GM10248 (cell line): ENCODE measurements around the gene HPX.

Source experiments
- CTCF ChIA-PET: fragments of 300-600 bp; sonication (Branson Sonifier 250); formaldehyde crosslinking; extraction: SDS; loops from one replicate; lab custom pipeline; 2021; ENCODE audit warnings: antibody characterized with exemption; lab: Yijun Ruan, JAX
- POLR2A ChIA-PET: fragments of 350-650 bp; sonication (Branson Sonifier 250); formaldehyde crosslinking; extraction: SDS; loops from one replicate; lab custom pipeline; 2020; ENCODE audit warnings: antibody characterized with exemption; lab: Yijun Ruan, JAX
- DNase-seq: peaks from one replicate; pipeline ENCODE4 v3.0.0; 2012; ENCODE audit errors: extremely low spot score
- TF ChIP-seq, protein P1 (sequence below): IDR thresholded peaks from 2 replicates; pipeline ENCODE4 v1.5.1; 2012; ENCODE audit warnings: mild to moderate bottlenecking, low read depth; ENCODE audit errors: extremely low read depth, missing control alignments, control extremely low read depth

The HPX gene

DNA sequence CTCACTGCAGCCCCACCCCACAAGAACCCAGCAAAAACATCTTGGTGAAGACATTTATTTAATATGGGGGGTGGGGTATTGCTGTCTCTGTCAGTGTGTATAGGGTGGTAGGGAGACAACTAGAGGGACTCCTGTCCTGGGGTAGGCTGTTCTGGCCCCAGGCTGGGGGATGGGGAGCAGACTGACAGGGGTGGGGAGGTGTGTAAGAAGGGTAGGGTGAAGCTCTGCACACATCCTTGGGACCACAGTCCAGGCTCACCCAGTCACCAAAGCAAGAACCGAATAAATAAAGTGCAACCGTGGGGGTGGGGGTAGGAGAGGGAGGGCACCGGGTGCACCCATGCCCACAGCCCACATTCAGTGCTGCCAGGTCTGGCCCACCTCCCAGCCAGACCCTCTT is 7.8 kb upstream of the HPX start:
- CTCF ChIA-PET = interaction anchor here (1.2 to 13.4 kb wide), 5 partner anchors 10 to 85 kb away, joined by 3 to 371 read pairs (median 6); no protein-coding TSS in a partner anchor
- POLR2A ChIA-PET = no interaction called here
- TF ChIP-seq, protein P1, sequence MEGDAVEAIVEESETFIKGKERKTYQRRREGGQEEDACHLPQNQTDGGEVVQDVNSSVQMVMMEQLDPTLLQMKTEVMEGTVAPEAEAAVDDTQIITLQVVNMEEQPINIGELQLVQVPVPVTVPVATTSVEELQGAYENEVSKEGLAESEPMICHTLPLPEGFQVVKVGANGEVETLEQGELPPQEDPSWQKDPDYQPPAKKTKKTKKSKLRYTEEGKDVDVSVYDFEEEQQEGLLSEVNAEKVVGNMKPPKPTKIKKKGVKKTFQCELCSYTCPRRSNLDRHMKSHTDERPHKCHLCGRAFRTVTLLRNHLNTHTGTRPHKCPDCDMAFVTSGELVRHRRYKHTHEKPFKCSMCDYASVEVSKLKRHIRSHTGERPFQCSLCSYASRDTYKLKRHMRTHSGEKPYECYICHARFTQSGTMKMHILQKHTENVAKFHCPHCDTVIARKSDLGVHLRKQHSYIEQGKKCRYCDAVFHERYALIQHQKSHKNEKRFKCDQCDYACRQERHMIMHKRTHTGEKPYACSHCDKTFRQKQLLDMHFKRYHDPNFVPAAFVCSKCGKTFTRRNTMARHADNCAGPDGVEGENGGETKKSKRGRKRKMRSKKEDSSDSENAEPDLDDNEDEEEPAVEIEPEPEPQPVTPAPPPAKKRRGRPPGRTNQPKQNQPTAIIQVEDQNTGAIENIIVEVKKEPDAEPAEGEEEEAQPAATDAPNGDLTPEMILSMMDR = no peak
- DNase-seq = no peak

DNA sequence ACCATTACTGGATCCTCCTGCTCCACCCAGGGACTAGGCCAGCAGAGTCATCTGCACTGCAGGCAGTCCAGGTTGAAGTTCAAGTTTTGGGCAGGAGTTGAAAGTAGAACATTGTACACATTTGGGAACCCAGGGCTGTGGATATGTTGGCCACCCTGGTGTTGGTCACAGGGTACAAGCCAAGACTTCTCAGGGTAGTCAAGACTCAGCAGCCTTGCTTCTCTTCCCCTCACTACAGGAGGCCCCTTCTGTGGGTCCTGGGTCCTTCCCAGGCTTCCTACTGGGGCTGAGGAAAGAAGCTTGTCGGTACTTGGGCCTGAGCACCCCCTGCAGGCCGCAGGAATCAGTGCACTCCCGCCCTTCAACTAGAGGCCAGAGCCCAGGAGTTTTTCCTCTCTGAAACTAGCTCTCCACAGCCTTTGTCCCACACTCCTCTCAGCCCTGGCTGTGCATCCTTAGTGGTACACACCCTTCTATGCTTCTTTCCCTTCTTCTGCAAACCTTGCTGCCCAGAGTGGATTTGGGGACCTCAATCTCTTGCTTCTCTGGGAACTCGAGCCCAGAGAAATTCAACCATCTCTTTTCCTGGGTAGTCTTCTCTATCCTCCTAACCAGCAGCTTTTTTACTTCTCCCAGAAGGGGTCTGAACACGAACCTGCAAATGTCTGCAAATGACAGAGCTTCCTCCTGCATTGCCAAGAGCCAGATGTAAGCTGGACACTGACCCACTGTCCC is 2.6 kb upstream of the HPX start:
- CTCF ChIA-PET = interaction anchor here (0.5 to 13.4 kb wide), 43 partner anchors 9 to 263 kb away, joined by 3 to 371 read pairs (median 5); partner anchors contain the start of genes APBB1, CNGA4, MRPL17 and SMPD1
- TF ChIP-seq, protein P1 = peak; percentile 88
- POLR2A ChIA-PET = no interaction called here
- peak; percentile 75 for DNase-seq

DNA sequence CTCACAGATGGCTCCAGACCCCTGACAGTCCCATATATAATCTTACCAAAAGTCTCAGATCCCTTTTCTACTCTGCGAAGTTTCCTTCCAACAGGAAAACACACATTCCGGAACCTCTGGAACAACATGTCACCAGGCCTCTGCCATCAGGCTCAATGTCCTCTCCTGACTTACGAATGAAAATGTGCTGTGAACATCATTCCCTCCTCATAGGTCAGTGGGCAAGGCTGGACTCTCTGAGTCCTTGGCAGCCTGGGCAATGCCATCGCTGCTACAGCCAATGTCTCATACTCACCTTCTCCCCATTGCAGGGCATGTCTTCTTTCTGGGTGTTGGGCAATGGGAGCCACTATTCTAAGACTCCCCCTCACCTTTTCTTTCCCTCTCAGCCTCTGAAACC is 1.7 kb upstream of the HPX start:
- TF ChIP-seq, protein P1 = no peak
- POLR2A ChIA-PET = no interaction called here
- CTCF ChIA-PET = interaction anchor here (1.1 to 13.4 kb wide), 16 partner anchors 8 to 202 kb away, joined by 3 to 371 read pairs (median 24); partner anchors contain the start of genes APBB1, SMPD1 and TRIM3
- no peak for DNase-seq

DNA sequence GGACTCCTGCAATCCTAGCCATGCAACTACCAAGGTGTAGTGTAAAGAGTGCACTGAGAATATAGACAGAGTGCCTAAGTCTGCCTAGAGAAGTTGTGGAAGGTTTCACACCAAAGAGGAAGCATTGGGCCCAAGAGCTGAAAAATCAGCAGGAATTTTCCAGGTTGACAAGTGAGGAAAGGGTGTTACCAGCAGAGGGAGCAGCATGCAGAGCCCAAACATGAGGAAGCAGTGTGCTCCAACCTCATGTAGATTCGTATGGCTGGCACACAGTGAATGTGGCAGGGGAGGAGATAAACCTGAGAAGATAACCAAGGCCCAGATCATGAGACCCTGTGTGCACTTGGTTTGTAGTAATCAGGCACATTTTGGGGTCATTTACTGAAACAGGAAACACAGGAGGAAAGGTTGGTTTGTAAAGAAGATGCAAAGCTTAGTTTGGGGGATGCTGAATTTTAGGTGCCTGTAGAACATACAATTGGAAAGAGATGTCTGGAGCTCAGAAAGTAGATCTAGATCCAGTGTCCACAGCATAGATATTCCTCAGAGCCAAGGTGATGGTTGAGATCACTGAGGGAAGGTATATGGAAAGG is 1.7 kb downstream of the HPX start:
- CTCF ChIA-PET = interaction anchor here (0.7 to 13.4 kb wide), 15 partner anchors 9 to 267 kb away, joined by 3 to 371 read pairs (median 4); partner anchors contain the start of genes APBB1 and SMPD1

DNA sequence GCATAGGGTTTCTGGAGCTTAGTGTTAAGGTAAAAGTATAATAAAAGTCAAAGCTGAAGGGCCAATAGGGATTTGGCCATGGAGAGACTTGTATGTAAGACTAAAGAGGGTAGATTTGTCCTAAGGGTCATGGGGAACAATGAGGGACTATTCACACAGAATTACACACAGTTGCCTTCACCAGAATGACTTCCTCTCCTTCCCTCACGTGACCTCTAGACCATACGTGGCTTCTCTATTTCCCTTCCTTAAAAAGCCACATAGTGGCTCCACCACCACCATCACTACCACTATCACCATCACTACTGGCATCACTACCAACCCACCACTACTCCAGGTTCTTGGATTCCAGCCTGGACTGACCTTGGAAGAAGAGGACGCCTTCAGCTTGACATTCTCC is 2.8 kb downstream of the HPX start:
- ChIA-PET CTCF (interaction anchor here (0.7 to 13.4 kb wide), 16 partner anchors 8 to 321 kb away, joined by 3 to 371 read pairs (median 4); partner anchors contain the start of genes APBB1 and SMPD1), POLR2A (no interaction called here)
- DNase-seq = no peak
- TF ChIP-seq, protein P1 = no peak

More for the DNA sequence above, 1.7 kb downstream of the HPX start:
- no peak for DNase-seq
- POLR2A ChIA-PET = no interaction called here
- TF ChIP-seq, protein P1 = peak; percentile 44

DNA sequence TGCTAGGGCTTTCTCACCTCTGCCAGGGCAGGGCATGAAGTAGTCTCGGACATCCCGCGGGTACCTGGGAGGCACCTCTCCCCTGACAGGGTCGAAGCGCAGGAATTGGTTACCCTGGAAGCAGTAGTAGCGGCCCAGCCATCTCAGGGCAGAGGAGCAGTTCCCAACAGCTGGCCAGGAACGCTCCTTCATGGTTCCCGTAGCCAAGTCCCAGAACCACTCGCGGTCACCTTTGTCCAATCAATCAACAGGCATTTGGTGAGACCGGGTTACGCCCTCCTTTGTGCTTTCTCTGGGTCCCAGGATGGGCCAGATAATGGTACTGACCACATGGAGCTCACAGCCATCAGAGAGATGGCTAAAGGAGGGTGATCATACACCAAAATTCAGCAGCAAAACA is 3.4 kb downstream of the HPX start:
- TF ChIP-seq, protein P1 = no peak
- DNase-seq = no peak
- ChIA-PET POLR2A (no interaction called here), CTCF (interaction anchor here (0.7 to 13.4 kb wide), 13 partner anchors 7 to 321 kb away, joined by 3 to 371 read pairs (median 5); partner anchors contain the start of gene APBB1)
